H1 (cell line): ENCODE measurements around the gene ATP2B3. TPM values are rescaled to one million over a fixed set of nuclear protein-coding genes. Genes with fewer than 3 reads are reported as not detected.

Experiments used
- EGR1 ChIP-seq: IDR thresholded peaks from 2 replicates; pipeline ENCODE4 v1.6.1; 2011; ENCODE audit warnings: low read depth, low read length, borderline replicate concordance
- ZNF274 ChIP-seq: IDR thresholded peaks from 2 replicates; pipeline ENCODE4 v1.7.0; 2012; ENCODE audit warnings: low read length, borderline replicate concordance; ENCODE audit errors: extremely low read depth
- polyA plus RNA-seq, 7 experiments: library from polyadenylated mRNA; depleted of rRNA in 3 of 7; stranded (reverse) in 5 of 7; unstranded in 2 of 7; fragments of >200 nt in 5 of 7; fragments of 200-250 nt in 2 of 7; gene quantifications; 1 replicate in 5 of 7; 2 replicates in 1 of 7; 4 replicates in 1 of 7; pipeline versions ENCODE4 v1.2.1 to v1.2.3, GENCODE V29; 2011 to 2013; ENCODE audit warnings: missing spikeins in 2 of 7, mixed read lengths in 2 of 7
- total RNA-seq: library from RNA; stranded (reverse); fragmentation: NEBNext Ultra II Directional; extraction: Animal tissue kit (Norgen Biotek cat#: 25700); gene quantifications from 2 replicates; pipeline ENCODE4 v1.2.1, GENCODE V29; 2021

ATP2B3 gene
- total and polyA plus RNA-seq, 2 of the 8 experiments (the other 6 are each of a cell fraction or from before 2014, with no cell fraction given), result 0.14 to 0.19 TPM

DNA sequence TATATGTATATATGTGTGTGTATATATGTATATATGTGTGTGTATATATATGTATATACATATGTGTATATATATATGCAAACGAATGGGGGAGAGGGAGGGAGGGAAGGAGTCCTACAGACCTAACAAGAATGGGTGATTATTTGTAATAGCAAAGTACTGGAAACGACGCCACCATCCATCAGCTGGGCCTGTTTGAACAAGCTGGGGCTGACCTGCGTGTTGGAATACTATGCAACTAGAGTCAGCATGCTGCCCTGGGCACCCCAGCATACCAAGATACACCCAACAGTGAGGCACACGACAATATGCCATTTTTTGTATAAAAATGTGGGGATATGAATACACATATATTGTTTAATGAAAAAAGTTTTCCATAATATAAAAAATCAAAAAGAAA, 103.1 kb downstream of the ATP2B3 start (continued):
- TF ChIP-seq ZNF274 (no peak), EGR1 (no peak)
- TF ChIP-seq, all 59 proteins: peak for 0
